ENCODE measurements around the gene EIF1AD.
A peak's percentile ranks its signal among the peaks of the same experiment; 100 is the strongest.
"Not testable (repeated sequence)": the region's sequence is repeated elsewhere in the genome, so short reads cannot be mapped to it uniquely, and the experiment has no call there.

Gene EIF1AD

GRCh38 chr11:66001942-66002647 lies at the start of gene EIF1AD, which contains the start of gene BANF1:
Gene EIF1AD, minus strand, starts transcription at chr11:66002157. Its CDS starts 1,768 bp downstream, at chr11:66000389.
Gene BANF1, plus strand, starts transcription at chr11:66002503. Its CDS starts 748 bp downstream, at chr11:66003251.
- peak; percentile 90 for DNase-seq (ENCODE audit: low spot score)

- no peak for DNase-seq (ENCODE audit: low spot score)
Measured at GRCh38 chr11:66051371-66051765, 49.4 kb upstream of the EIF1AD start.

GRCh38 chr11:66050581-66051231 lies 48.7 kb upstream of the EIF1AD start:
- DNase-seq (ENCODE audit: low spot score) = no peak

GRCh38 chr11:66048547-66049323 lies 46.8 kb upstream of the EIF1AD start, which contains the start of gene GAL3ST3:
Gene GAL3ST3, minus strand, starts transcription at chr11:66049161. Its CDS starts 3,746 bp downstream, at chr11:66045415.
- no peak for DNase-seq (ENCODE audit: low spot score)

GRCh38 chr11:66047541-66048365 lies 45.8 kb upstream of the EIF1AD start:
- DNase-seq (ENCODE audit: low spot score) = no peak

- DNase-seq (ENCODE audit: low spot score) = no peak
Measured at GRCh38 chr11:66046901-66047300, 44.9 kb upstream of the EIF1AD start.

- DNase-seq (ENCODE audit: low spot score) = peak; percentile 96
Measured at GRCh38 chr11:66045177-66045639, 43.3 kb upstream of the EIF1AD start.

- no peak for DNase-seq (ENCODE audit: low spot score)
Measured at GRCh38 chr11:66044757-66045156, 42.8 kb upstream of the EIF1AD start.

GRCh38 chr11:66042996-66043906 lies 41.3 kb upstream of the EIF1AD start:
- DNase-seq (ENCODE audit: low spot score) = no peak

- DNase-seq (ENCODE audit: low spot score) = no peak
Measured at GRCh38 chr11:66042227-66042995, 40.5 kb upstream of the EIF1AD start.

GRCh38 chr11:66039765-66040164 lies 37.8 kb upstream of the EIF1AD start:
- no peak for DNase-seq (ENCODE audit: low spot score)

GRCh38 chr11:66037327-66037726 lies 35.4 kb upstream of the EIF1AD start:
- no peak for DNase-seq (ENCODE audit: low spot score)

- no peak for DNase-seq (ENCODE audit: low spot score)
Measured at GRCh38 chr11:66036334-66036710, 34.4 kb upstream of the EIF1AD start.

- DNase-seq (ENCODE audit: low spot score) = no peak
Measured at GRCh38 chr11:66035653-66036333, 33.8 kb upstream of the EIF1AD start.

GRCh38 chr11:66032957-66033735 lies 31.2 kb upstream of the EIF1AD start:
- DNase-seq (ENCODE audit: low spot score) = no peak

- no peak for DNase-seq (ENCODE audit: low spot score)
Measured at GRCh38 chr11:66026017-66026529, 24.1 kb upstream of the EIF1AD start, which contains the start of gene CATSPER1. Gene CATSPER1, minus strand, starts transcription at chr11:66026479. Its CDS starts 100 bp downstream, at chr11:66026379.

- DNase-seq (ENCODE audit: low spot score) = not testable (repeated sequence)
Measured at GRCh38 chr11:66023186-66023440, 21.2 kb upstream of the EIF1AD start.
